Esophagus squamous epithelium (tissue), 4 donors: ENCODE data around the gene OR52B6.

Experiments used
- CTCF ChIP-seq, 6 experiments: fragments of 450-650 bp in 4 of 6; fragments of 200-600 bp in 2 of 6; sonication (generic) in 2 of 6; IDR thresholded peaks; one replicate each; pipeline ENCODE4 v1.5.1; 2016 to 2019; ENCODE audit warnings: antibody characterized with exemption in 6 of 6, mild to moderate bottlenecking in 4 of 6, moderate library complexity in 4 of 6
- POLR2A ChIP-seq, 4 donors: fragments of 450-650 bp; IDR thresholded peaks; one replicate each; pipeline ENCODE4 v1.6.1; 2017; ENCODE audit warnings: antibody characterized with exemption in 4 of 4, mild to moderate bottlenecking in 4 of 4, moderate library complexity in 3 of 4

GRCh38 chr11:5547982-5548381 lies 32.7 kb upstream of the OR52B6 start:
- TF ChIP-seq POLR2A (IDR thresholded peaks at IDR 0.05): no peak
- TF ChIP-seq CTCF (IDR thresholded peaks at IDR 0.05): no peak
